Measurements from ENCODE around the gene SPATA3.

GRCh38 chr2:231033147-231034132, 37.5 kb downstream of the SPATA3 start:
- TF ChIP-seq EZH2 (IDR thresholded peaks at IDR 0.05; ENCODE audit: low read depth, unreplicated experiment) (no peak), STAT1 (IDR thresholded peaks at IDR 0.05; ENCODE audit: unreplicated experiment) (no peak), CTCF (conservative IDR thresholded peaks at IDR 0.05; ENCODE audit: low read depth in 2 of 2) (no peak), POLR2AphosphoS5 (IDR thresholded peaks at IDR 0.05; ENCODE audit: low read depth) (no peak), EZH2phosphoT487 (IDR thresholded peaks at IDR 0.05; ENCODE audit: unreplicated experiment) (no peak), REST (IDR thresholded peaks at IDR 0.05; ENCODE audit: unreplicated experiment) (no peak), JUNB (IDR thresholded peaks at IDR 0.05; ENCODE audit: unreplicated experiment) (no peak), ZNF114 (CRISPR knock-in tag; IDR thresholded peaks at IDR 0.05) (no peak), ZNF331 (CRISPR knock-in tag; IDR thresholded peaks at IDR 0.05; ENCODE audit: low read depth) (no peak), CREB1 (CRISPR knock-in tag; IDR thresholded peaks at IDR 0.05; ENCODE audit: low read depth) (no peak), ETS1 (IDR thresholded peaks at IDR 0.05) (no peak), NANOG (IDR thresholded peaks at IDR 0.05; ENCODE audit: borderline replicate concordance) (no peak)
